Activated naive CD8-positive, alpha-beta T cell treated with anti-CD3 and anti-CD28 coated beads, Interleukin-2, amount 50 U/mL, for 24 hours (primary cell): Measurements from ENCODE around the gene SSMEM1.
A peak's percentile ranks its signal among the peaks of the same experiment; 100 is the strongest.
"Not testable (repeated sequence)": the region's sequence is repeated elsewhere in the genome, so short reads cannot be mapped to it uniquely, and the experiment has no call there.

ENCODE experiments used
- ATAC-seq: fragments of 150-1000 bp; cut with Tn5 transposase; one replicate; pipeline ENCODE4 v1.10.0; 2021
- DNase-seq: peaks from one replicate; pipeline ENCODE4 v3.0.0; 2021
- H3K27ac Mint-ChIP-seq: one replicate; pipeline ENCODE4 v1.8.0; 2021; ENCODE audit warnings: mild to moderate bottlenecking, mixed read lengths
- H3K27me3 Mint-ChIP-seq: one replicate; pipeline ENCODE4 v1.8.0; 2021; ENCODE audit warnings: mixed read lengths
- H3K36me3 Mint-ChIP-seq: one replicate; pipeline ENCODE4 v1.8.0; 2021; ENCODE audit warnings: low read depth, mixed read lengths
- H3K4me1 Mint-ChIP-seq: one replicate; pipeline ENCODE4 v1.8.0; 2021; ENCODE audit warnings: mixed read lengths
- H3K4me3 Mint-ChIP-seq: one replicate; pipeline ENCODE4 v1.8.0; 2021; ENCODE audit warnings: mild to moderate bottlenecking, moderate library complexity, mixed read lengths
- H3K9me3 Mint-ChIP-seq: one replicate; pipeline ENCODE4 v1.8.0; 2021; ENCODE audit warnings: mixed read lengths

Gene SSMEM1, protein sequence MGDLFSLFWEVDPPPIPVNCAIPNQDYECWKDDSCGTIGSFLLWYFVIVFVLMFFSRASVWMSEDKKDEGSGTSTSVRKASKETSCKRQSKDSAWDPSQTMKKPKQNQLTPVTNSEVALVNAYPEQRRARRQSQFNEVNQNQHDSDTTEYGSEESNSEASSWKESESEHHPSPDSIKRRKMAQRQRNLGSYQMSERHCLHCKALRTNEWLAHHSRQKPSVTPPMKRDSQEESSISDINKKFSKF

DNA sequence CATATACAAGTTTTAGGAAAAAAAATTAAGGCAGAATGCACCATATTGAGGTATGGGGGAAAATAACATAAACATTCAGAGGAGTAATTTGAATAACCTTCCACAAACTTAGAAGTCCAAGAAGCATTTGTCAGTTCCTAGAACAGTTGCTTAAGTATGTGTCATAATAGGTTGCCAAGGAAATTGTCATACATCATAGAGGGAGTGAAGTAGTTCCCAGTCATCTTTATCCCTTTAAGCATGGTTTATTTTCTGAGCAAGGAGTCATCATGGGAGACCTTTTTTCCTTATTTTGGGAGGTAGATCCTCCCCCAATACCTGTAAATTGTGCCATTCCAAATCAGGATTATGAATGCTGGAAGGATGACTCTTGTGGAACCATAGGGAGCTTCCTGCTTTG, at the start of gene SSMEM1:
SSMEM1 (plus strand) TSS at position 219 of the 400 bp plus-strand sequence; CDS start at position 270, 51 bp downstream.
- Mint-ChIP-seq H3K27me3 (peaks cover 1% of the 10 kb centered on the region), H3K27ac (no peak within 1 kb of the TSS), H3K4me3 (no peak within 1 kb of the TSS), H3K4me1 (peaks cover 22% of the 10 kb centered on the region), H3K36me3 (peaks cover 14% of the 10 kb centered on the region), H3K9me3 (no peaks in the 10 kb centered on the region)
- ATAC-seq (no peak), DNase-seq (no peak)

DNA sequence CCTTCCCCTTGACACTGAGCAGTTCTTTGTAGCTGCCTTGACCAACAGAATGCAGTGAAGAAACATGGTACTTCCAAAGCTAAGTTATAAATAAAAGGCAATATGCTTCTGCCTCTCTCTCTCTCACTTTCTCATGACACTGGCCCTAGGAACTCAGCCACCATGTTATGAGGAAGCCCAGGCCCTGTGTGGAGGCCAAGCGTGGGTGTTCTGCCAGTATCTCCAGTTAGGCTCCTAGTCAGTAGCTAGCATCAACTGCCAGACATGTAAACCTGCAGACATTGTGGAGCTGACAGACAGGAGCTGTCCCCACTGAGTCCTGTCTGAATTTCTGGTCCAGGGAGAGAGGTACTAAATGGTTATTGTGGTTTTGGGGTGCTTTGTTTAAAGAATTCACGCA, 47.6 kb upstream of the SSMEM1 start:
- H3K27me3 Mint-ChIP-seq = no peaks in the 10 kb centered on the region
- no peak for ATAC-seq
- DNase-seq = no peak
- no peak overlapping the region for H3K27ac Mint-ChIP-seq
- H3K4me3 Mint-ChIP-seq = no peak overlapping the region
- H3K36me3 Mint-ChIP-seq = peaks cover 66% of the 10 kb centered on the region
- no peaks in the 10 kb centered on the region for H3K4me1 Mint-ChIP-seq
- no peaks in the 10 kb centered on the region for H3K9me3 Mint-ChIP-seq

DNA sequence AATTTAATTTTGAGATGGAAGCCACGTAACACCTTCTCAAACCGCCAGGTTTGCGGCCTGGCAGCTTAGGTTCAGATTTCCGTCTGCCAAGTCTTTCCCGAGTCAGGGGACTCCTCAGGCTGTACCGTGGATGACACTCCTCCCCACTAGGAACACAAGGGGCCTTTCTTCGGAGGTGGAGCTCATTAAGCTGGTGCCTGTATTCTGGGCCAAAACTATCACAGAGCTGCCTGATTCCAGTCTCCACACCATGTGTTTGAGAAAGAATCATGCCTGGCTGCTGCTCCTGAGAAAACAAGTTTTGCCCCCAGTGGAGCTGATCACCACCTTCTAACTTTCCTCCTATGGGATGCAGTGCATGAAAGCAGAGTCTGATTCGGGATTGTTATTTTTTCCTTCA, 47.2 kb upstream of the SSMEM1 start:
- no peaks in the 10 kb centered on the region for H3K9me3 Mint-ChIP-seq
- no peak for ATAC-seq
- no peaks in the 10 kb centered on the region for H3K27me3 Mint-ChIP-seq
- no peak overlapping the region for H3K27ac Mint-ChIP-seq
- peaks cover 69% of the 10 kb centered on the region for H3K36me3 Mint-ChIP-seq
- H3K4me1 Mint-ChIP-seq = no peaks in the 10 kb centered on the region
- DNase-seq = no peak
- H3K4me3 Mint-ChIP-seq = no peak overlapping the region

DNA sequence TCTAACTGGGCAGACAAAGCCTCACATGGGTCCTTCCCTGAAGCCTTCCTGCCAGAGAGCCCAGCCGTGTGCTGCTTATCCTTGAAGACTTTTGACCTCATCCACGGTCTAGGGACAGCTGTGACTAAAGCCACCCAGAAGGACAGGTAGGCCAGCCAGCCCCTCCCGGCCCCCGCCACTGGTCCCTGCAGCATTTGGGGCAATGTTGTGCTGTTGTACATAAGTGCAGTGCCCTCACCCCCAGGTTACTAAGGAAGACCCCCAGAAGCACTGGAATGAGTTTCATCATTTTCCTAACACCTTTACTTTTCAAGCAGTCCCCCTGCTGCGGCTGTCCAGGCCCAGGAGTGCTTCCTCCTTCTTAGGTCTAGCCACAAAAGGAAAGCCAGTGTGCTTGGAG, 45.5 kb upstream of the SSMEM1 start:
- DNase-seq (no peak), ATAC-seq (no peak)
- H3K27me3 Mint-ChIP-seq = no peaks in the 10 kb centered on the region
- H3K4me3 Mint-ChIP-seq = no peak overlapping the region
- H3K9me3 Mint-ChIP-seq = no peaks in the 10 kb centered on the region
- H3K36me3 Mint-ChIP-seq = peaks cover 76% of the 10 kb centered on the region
- H3K4me1 Mint-ChIP-seq = no peaks in the 10 kb centered on the region
- no peak overlapping the region for H3K27ac Mint-ChIP-seq

DNA sequence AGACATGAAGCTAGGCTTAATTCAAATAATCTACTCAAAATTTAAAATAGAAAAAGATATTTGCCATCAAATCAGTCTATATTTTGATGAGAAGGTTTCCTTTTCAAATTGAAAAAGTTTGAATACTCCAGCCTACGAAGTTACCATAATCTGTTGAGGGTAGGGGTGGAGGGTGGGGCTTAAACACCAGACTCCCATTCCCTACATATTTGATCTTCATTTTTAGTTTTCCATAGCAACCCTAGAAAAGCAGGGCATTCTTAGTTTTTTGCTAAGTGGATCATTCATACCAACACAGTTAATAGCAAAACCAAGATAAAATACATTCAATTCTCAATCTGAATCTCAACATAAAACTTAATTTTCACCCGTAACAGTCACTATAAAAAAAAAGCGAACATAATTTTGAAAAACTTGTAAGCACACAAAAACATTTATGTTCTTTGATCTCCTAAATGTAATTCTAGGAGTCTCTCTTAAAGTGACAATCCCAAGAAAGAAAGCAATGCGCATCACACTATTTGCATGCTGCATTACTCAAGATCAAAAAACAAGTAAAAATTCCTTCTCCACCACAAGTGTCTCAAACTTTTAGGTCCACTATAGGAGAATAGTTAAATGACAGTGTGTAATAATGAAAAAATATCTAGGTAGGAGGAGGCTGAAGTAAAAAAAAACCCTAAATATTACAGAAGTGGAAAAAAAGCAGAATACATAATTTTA, 33.3 kb upstream of the SSMEM1 start:
- no peaks in the 10 kb centered on the region for H3K4me1 Mint-ChIP-seq
- no peaks in the 10 kb centered on the region for H3K9me3 Mint-ChIP-seq
- no peak overlapping the region for H3K27ac Mint-ChIP-seq
- ATAC-seq = no peak
- no peak for DNase-seq
- no peak overlapping the region for H3K4me3 Mint-ChIP-seq
- no peaks in the 10 kb centered on the region for H3K27me3 Mint-ChIP-seq
- H3K36me3 Mint-ChIP-seq = peaks cover 44% of the 10 kb centered on the region

DNA sequence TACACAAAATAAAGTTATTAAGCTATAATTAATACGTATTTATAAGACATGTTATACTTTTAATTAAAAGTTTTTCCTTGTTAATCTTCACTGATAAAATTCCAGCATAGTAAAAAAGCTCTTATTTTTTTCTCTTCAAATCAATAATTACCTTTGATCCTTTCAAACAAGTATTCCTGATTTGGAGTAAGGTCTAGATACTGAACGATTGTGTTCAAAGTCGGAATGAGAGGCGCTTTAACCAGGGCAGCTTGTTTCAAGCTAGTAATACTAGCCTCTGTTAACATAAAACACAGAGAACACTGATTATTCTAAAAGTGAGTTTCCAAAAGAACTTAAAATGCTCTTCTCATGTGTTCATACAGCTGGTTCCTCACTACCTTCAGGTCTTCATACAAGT, 29.4 kb upstream of the SSMEM1 start:
- no peaks in the 10 kb centered on the region for H3K27me3 Mint-ChIP-seq
- no peak for DNase-seq
- no peak overlapping the region for H3K27ac Mint-ChIP-seq
- peaks cover 56% of the 10 kb centered on the region for H3K36me3 Mint-ChIP-seq
- ATAC-seq = no peak
- no peaks in the 10 kb centered on the region for H3K9me3 Mint-ChIP-seq
- no peak overlapping the region for H3K4me3 Mint-ChIP-seq
- peaks cover 23% of the 10 kb centered on the region for H3K4me1 Mint-ChIP-seq

DNA sequence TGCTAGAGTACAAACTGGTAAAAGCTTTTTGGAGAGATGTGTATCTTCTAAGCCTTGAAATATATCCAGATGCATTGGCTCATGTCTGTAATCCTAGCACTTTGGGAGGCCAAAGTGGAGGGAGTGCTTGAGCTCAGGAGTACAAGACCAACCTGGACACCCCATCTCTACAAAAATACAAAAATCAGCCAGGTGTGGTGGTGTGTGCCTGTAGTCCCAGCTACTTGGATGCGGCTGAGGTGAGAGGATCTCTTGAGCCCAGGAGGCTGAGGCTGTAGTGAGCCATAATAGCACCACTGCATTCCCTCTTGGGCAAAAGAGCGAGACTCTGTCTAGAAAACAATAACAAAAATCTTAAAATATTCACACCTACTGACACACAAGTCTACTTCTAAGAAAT, 28.0 kb upstream of the SSMEM1 start:
- Mint-ChIP-seq H3K4me3 (no peak overlapping the region), H3K4me1 (peaks cover 29% of the 10 kb centered on the region), H3K27ac (no peak overlapping the region), H3K27me3 (no peaks in the 10 kb centered on the region), H3K9me3 (no peaks in the 10 kb centered on the region), H3K36me3 (peaks cover 57% of the 10 kb centered on the region)
- DNase-seq (no peak), ATAC-seq (no peak)

DNA sequence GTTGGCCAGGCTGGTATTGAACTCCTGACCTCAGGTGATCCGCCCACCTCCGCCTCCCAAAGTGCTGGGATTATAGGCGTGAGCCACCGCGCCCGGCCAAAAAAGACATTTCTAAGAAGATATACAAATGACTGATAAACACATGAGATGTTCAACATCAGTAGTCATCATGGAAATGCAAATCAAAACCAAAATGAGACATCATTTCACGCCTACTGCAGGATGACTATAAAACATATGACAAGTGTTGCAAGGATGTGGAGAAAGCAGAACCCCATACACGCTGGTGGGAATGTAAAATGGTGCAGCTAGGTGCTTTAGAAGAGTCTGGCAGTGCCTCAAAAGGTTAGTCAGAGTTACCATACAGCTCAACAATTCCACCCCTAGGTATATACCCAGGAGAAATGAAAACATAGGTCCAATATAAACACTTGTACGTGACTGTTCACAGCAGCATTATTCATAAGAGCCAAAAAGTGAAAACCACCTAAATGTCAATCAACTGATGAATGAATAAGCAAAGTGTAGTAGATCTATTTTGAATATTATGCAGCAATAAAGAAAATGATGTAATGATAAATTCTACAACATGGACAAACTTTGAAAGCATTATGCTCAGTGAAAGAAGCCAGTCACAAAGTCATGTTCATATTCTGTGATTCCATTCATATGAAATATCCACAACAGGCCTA, 26.9 kb upstream of the SSMEM1 start:
- peak overlapping the region; percentile 85 for H3K27ac Mint-ChIP-seq
- peak overlapping the region; percentile 36 for H3K4me3 Mint-ChIP-seq
- H3K9me3 Mint-ChIP-seq = no peaks in the 10 kb centered on the region
- H3K36me3 Mint-ChIP-seq = peaks cover 59% of the 10 kb centered on the region
- no peaks in the 10 kb centered on the region for H3K27me3 Mint-ChIP-seq
- ATAC-seq (peak; percentile 100), DNase-seq (peak; percentile 37)
- H3K4me1 Mint-ChIP-seq = peaks cover 29% of the 10 kb centered on the region

DNA sequence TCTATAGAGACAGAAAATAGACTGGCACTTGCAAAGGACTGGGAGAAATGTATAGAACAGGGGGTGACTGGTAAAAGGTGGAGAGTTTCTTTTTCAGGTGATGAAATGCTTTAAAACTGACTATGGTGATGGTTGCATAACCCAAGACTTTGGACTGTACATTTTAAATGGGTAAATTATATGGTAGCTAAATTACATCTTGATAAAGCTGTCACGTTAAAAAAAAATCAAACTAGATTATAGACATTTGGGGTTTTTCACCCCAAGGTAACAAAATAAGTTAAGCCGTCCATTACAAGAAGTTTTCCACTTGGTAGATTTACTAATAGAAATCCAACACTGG, 26.4 kb upstream of the SSMEM1 start:
- Mint-ChIP-seq H3K27ac (peak overlapping the region; percentile 85), H3K4me3 (peak overlapping the region; percentile 32), H3K9me3 (no peaks in the 10 kb centered on the region), H3K4me1 (peaks cover 29% of the 10 kb centered on the region), H3K27me3 (no peaks in the 10 kb centered on the region), H3K36me3 (peaks cover 59% of the 10 kb centered on the region)
- DNase-seq = no peak
- ATAC-seq = peak; percentile 1

DNA sequence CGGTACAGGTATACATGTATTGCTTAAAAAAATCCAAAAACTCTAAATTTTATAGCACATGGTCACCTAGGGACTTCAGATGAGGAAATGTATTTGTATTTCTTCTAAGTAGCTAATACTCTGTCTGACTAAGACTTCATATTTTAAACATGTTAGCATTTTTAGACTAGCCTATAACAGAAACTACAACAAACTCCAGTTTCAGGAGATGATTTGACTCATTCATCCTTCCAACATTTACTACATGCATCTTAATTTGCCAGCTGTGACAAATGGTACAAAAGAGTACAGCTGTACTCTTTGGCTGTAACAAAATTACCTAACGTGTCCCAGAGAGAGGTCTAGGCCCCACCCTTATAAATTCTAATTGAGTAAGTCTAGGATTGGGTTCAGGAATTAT, 24.7 kb upstream of the SSMEM1 start:
- Mint-ChIP-seq H3K27ac (peak overlapping the region; percentile 15), H3K27me3 (no peaks in the 10 kb centered on the region), H3K4me3 (no peak overlapping the region), H3K36me3 (peaks cover 50% of the 10 kb centered on the region), H3K9me3 (no peaks in the 10 kb centered on the region), H3K4me1 (peaks cover 29% of the 10 kb centered on the region)
- DNase-seq (no peak), ATAC-seq (no peak)

DNA sequence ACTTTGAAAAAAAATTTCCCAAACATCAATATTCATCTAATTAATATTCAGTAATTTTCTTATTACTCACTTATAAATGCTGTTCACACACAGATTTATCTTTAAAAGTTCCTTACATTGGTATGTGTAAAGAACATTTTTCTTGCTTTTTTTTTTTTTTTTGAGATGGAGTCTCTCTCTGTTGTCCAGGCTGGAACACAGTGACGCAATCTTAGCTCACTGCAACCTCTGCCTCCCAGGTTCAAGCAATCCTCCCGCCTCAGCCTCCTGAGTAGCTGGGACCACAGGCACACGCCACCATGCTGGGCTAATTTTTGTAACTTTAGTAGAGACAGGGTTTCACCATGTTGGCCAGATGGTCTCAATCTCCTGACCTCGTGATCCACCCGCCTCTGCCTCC, 23.3 kb upstream of the SSMEM1 start:
- not testable (repeated sequence) for H3K4me3 Mint-ChIP-seq, H3K27ac Mint-ChIP-seq, DNase-seq, ATAC-seq, H3K27me3 Mint-ChIP-seq, H3K9me3 Mint-ChIP-seq
- H3K4me1 Mint-ChIP-seq = peaks cover 29% of the 10 kb centered on the region
- peaks cover 52% of the 10 kb centered on the region for H3K36me3 Mint-ChIP-seq

DNA sequence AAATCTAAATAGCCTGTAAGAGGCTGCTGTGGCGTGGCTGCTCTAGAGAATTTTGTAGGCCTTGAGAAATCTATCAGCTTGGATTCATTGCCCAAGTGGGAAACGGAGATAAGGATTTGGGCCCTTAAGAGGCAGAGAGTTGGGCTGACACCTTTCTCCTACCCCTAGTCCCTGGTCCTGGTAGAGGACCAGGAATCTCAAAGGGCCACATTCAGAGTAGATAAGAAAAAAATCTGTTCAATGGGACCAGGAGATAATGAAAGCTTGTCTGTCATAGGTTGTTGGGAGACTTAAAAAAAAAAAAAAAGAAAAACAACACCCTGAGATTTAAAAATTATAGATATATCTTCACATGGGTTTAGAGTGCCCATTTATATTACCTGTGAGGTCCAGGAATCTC, 20.3 kb upstream of the SSMEM1 start:
- no peak for ATAC-seq
- Mint-ChIP-seq H3K4me3 (no peak overlapping the region), H3K27ac (no peak overlapping the region), H3K4me1 (peaks cover 13% of the 10 kb centered on the region), H3K36me3 (peaks cover 34% of the 10 kb centered on the region), H3K27me3 (no peaks in the 10 kb centered on the region), H3K9me3 (no peaks in the 10 kb centered on the region)
- DNase-seq = no peak

DNA sequence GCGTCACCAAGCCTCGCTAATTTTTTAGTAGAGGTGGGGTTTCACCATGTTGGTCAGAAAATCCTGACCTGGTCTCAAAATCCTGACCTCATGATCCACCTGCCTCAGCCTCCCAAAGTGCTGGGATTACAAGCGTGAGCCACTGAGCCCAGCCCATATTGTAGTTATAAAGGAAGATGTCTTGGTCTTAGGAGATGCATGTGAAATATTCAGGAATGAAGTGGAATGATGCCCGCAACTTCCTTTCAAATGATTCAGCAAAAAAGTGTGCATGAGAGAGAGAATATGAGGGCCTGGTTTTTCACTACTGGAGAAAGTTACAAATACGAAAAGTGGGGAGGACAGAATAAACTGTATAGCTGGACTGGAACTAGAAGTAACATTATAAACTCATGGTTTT, 18.3 kb upstream of the SSMEM1 start:
- H3K9me3 Mint-ChIP-seq = no peaks in the 10 kb centered on the region
- H3K4me3 Mint-ChIP-seq = no peak overlapping the region
- no peaks in the 10 kb centered on the region for H3K4me1 Mint-ChIP-seq
- no peak overlapping the region for H3K27ac Mint-ChIP-seq
- H3K27me3 Mint-ChIP-seq = no peaks in the 10 kb centered on the region
- ATAC-seq (no peak), DNase-seq (no peak)
- H3K36me3 Mint-ChIP-seq = peaks cover 24% of the 10 kb centered on the region

DNA sequence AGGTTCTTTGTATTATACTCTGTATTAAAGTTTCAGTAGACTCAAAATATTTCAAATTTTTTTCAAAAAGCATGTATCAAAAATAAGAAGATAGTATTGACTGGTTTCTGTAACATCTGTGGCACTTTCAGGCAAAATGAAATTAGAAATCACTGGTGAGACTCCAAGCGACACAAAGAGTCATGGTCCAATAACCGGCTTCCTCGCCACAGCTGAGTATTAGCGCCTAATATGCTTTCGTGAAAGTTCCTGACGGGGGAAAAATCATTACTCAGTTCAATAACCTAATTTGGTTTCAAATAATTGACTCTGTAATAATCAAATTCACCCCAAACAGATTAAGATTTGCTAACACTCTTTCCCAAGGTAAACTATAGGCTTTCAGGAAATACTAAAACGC, 15.9 kb upstream of the SSMEM1 start:
- ATAC-seq (no peak), DNase-seq (no peak)
- Mint-ChIP-seq H3K27me3 (no peaks in the 10 kb centered on the region), H3K4me3 (no peak overlapping the region), H3K9me3 (no peaks in the 10 kb centered on the region), H3K27ac (no peak overlapping the region), H3K4me1 (no peaks in the 10 kb centered on the region), H3K36me3 (peaks cover 25% of the 10 kb centered on the region)

DNA sequence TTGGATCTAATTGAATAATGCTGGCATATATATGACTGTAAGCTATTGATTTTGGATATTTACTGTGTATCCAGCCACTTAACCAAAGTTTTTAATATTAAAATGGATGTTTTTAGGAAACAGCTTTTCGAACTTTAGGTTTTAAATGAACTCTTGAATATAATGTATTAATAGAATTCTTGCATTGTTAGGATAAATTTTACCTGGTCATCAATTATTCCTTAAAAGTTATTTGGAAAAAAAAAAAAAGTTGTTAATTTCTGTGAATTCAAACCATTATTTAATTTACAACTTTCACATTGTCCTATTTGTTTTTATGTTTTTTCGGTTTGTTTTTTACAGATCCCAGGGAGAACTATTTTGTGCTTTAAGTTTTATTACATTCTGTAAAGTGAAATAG, 12.3 kb upstream of the SSMEM1 start:
- Mint-ChIP-seq H3K27me3 (no peaks in the 10 kb centered on the region), H3K36me3 (peaks cover 36% of the 10 kb centered on the region), H3K27ac (no peak overlapping the region), H3K9me3 (no peaks in the 10 kb centered on the region), H3K4me1 (peaks cover 7% of the 10 kb centered on the region), H3K4me3 (no peak overlapping the region)
- DNase-seq = no peak
- ATAC-seq = no peak
